HL-60/S4 (cell line): ENCODE data around the gene LDLRAD3.

ENCODE experiments used
- in situ Hi-C: fragments of 300-500 bp; cut with MboI; formaldehyde crosslinking; loops from 2 replicates; pipeline ENCODE4 v1.14.3; 2022; ENCODE audit warnings: low sequenced_read_pairs

The LDLRAD3 gene

DNA sequence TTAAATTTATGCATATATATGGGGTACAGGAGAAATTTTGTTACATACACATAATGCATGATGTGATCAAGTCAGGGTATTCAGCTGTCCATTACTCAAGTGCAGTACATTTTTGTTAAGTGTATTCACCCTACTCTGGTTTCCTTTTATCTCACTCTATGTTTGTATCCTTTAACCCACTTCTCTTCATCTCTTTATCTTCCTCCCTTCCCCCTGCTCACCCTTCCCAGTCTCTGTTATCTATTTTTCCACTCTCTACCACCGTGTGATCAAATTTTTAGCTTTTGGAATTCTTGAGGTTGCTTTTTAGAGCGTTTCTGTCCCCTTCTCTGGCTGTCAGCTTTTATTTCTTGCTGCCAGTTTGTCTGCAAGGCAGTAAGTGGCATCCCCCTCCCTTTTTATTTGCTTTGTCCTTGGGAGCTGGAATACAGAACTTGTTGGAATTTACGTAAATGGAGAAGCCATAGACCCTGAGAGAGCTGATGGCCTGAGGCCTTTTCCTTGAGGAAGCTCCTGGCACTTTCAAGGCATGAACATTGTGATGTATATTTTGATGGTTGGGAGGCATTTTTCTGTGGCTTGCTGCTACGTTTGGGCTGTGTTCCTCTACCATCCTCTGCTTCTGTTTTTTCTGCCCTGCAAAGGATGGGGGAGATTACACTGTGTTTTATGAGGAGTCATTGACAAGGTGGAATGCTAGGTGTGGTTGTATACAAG is 148.6 kb downstream of the LDLRAD3 start:
- in situ Hi-C loops = no loop called here

- in situ Hi-C loops = no loop called here
Measured at GRCh38 chr11:36093548-36093947, 149.7 kb downstream of the LDLRAD3 start.

GRCh38 chr11:36094164-36094563 is 150.3 kb downstream of the LDLRAD3 start:
- in situ Hi-C loops = no loop called here

GRCh38 chr11:36095716-36096115 is 151.9 kb downstream of the LDLRAD3 start:
- in situ Hi-C loops = no loop called here

DNA sequence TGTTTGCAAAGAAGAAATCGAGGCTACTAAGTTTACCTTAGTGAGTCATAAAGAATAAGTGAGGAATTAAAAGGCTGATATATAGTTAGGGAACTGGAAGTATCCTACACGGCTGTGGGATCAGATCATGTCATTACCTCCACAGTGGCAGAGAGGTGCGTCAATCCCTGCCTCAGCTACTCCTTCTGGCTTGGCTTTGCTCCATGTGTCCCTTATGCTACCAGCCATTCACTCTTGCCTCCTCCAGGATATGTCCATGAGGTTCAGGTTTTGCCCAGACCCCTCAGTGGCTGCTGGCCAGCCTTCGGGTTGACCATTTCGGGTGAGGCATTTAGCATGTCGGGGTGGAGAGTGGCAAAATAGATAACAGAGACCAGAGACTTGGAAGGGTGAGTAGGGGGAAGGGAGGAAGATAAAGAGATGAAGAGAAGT is 153.4 kb downstream of the LDLRAD3 start:
- in situ Hi-C loops = no loop called here

DNA sequence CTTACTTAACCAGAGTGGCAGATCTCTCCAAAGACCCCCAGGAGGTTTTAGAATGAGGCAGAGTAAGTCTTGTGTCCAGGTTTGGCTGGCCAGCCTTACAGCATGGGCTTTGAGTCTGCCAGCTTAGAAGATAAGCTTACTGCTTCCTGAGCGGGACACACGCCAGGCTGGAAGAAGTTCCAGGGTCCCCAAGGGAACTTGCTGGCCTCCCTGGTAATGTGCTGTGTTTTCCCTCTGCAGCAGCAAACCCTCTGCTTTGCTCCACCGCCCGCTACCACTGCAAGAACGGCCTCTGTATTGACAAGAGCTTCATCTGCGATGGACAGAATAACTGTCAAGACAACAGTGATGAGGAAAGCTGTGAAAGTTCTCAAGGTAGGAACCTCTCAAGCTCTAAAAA is 154.2 kb downstream of the LDLRAD3 start:
- in situ Hi-C loops = no loop called here

DNA sequence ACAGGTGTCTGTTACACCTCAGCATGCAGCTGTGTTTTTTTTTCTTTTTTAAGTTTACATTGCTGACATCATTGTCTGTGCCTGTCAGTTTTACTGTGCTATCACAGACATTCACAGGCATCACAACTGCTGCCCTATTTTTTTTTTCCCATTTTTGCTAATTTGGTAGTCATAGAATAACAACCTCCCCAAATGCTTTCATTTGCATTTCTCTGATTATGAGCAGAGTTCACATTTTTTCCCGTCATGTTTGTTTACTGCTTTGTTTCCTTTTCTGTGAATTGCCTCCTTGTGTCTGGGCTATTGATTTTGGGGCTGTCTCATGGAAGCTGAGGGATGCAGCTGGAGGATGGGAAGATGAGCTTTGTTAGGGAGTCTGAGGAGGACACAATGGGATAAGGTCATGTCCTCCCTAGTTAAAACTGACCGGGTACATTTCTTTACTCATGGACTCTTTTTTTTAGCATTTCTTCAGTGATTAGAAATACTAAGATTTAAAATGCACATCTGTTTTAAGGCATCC is 155.1 kb downstream of the LDLRAD3 start:
- in situ Hi-C loops = no loop called here

- in situ Hi-C loops = no loop called here
Measured at GRCh38 chr11:36101466-36101865, 157.6 kb downstream of the LDLRAD3 start.

GRCh38 chr11:36102868-36103267 is 159.0 kb downstream of the LDLRAD3 start:
- in situ Hi-C loops = no loop called here

DNA sequence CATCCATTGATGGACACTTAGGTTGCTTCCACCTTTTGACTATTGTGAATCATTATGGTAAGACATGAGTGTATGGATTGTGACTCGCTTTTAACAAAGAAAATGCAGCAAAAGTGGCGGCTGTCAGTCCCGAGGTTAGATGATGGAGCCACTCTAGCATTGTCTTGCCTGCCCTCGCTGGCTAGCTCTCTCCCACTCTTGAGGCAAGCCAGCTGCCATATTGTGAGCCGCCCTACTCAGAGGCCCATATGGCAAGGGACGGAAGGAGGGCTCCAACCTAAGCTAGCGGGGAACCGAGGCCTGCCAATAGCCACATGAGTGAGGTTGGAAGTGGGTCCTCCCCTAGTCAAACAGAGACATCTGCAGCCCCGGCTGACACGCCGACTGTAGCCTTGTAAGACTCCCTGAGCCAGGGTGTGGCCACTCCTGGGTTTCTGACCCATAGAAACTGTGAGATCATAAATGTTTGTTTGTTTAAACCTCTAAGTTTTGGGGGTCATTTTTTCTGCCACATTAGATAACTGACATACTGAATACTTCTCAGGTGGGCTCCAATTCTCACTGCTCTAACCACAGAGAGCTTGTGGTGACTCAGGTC is 160.2 kb downstream of the LDLRAD3 start:
- in situ Hi-C loops = no loop called here

- in situ Hi-C loops = no loop called here
Measured at GRCh38 chr11:36104660-36104992, 160.8 kb downstream of the LDLRAD3 start.

DNA sequence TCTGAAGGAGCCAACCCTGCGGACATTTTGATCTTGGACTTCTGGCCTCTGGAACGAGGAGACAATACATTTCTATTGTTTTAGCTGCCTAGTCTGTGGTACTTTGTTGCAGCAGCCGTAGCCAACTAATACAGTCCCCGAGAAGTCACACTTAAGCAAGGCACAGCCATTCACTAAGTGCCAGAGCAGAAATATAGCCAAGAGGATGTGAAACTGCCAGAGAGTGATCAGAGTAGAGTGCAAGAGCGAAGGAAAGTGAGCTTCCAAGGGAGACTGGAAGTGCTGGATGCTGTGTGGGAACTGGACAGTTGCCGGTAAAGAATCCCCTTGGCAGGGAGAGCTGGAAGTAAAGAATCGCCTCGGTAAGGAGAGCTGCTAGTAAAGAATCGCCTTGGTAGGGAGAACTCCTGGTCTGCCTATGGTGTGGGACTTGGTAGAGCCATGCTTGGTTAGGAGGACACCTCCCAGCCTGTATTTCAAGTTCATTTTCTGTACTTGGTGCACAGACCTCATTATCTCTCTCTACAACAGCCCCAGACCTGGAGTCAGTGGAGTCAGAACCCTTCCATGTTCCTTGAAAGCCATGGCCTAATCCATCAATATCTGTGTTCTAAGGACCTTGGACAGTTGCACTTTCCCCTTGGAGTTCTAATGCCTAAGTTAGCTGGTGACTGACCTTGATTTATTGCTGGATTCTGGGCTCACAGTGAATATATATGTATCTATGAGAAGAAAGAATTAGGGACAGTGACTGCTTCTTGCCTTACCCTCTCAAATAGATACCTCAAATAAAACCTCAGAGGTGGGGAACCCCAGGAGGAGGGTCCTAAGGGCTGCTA is 162.1 kb downstream of the LDLRAD3 start:
- in situ Hi-C loops = no loop called here

GRCh38 chr11:36107547-36107946 is 163.7 kb downstream of the LDLRAD3 start:
- in situ Hi-C loops = no loop called here

- in situ Hi-C loops = no loop called here
Measured at GRCh38 chr11:36108881-36109589, 165.2 kb downstream of the LDLRAD3 start.

DNA sequence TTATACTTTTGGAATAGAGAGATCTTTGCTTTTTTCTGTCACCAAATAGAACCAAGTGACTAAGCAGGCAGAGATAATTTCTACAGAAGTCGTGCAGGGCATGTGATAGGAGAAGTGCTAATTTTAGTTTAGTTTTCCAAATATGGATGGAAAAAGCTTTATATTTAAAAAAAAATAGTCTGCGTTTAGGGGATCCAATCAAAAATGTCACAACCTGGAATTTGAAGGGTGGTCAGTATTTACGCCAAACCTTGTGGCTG is 165.7 kb downstream of the LDLRAD3 start:
- in situ Hi-C loops = no loop called here

DNA sequence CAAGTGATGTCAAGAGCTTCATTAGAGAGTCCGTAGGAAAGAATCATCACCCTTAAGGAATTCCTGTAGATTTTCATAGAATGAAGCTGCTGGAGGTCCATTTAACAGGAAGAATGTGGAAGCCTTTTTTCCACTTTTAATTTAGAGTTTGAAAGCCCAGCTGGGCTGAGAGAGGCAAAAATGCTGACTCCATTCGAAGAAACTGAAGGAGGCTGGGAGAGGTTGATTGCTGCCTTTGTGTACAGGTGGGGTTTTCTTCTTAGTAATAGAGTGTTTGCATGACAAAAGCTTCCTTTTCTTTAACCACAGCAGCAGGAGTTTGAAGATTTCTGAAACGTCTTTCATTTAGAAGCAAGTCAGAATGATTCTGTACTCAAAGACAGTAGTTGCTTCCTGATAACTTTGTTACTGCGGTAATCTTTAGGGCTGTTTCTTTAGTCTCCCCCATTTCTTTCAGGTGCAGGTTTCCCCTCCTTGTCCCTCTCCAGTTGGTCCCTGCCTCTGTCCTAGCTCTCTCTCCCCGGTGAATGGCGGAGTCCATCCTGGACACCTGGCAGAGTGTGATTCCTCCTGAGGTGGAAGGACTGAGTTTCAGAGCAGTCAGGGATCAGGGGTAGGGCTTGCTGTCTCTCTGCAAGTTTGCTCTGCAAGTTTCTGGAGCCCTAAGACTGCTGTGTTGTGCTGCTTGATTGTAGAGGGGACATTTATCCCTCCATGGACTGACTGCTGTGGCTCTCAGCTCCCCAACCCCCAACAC is 166.2 kb downstream of the LDLRAD3 start:
- in situ Hi-C loops = no loop called here

GRCh38 chr11:36110668-36111410 is 167.0 kb downstream of the LDLRAD3 start:
- in situ Hi-C loops = no loop called here

DNA sequence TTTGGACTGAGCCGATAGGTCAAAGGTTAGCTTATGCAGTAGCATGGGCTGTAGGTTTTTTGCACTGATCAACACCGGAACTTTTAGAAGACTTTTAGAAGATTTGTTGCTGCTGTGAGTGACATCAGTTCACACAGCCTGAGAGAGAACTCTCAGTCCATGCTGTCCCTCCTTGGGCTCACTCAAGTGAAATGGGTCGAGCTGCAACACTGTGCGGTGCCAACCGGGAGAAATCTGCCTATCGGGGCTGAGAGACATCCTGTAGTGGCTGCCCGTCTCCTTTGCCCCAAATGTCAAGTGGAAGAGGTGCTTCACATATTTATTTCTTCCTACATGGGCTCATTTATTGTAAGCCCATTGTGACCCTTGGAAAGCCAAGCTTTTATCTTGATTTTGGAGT is 170.2 kb downstream of the LDLRAD3 start:
- in situ Hi-C loops = no loop called here

GRCh38 chr11:36115378-36115801 is 171.5 kb downstream of the LDLRAD3 start:
- in situ Hi-C loops = no loop called here

- in situ Hi-C loops = no loop called here
Measured at GRCh38 chr11:36116161-36116560, 172.3 kb downstream of the LDLRAD3 start.
